WERI-Rb-1 (cell line): ENCODE data around the gene PCDHB3.
A peak's percentile ranks its signal among the peaks of the same experiment; 100 is the strongest.
"Not testable (repeated sequence)": the region's sequence is repeated elsewhere in the genome, so short reads cannot be mapped to it uniquely, and the experiment has no call there.

Experiments
- DNase-seq: peaks from one replicate; pipeline ENCODE4 v3.0.0-alpha.2; 2020
- H3K27ac ChIP-seq: fragments of 250-450 bp; sonication (Bioruptor Pico); 2 replicates; pipeline ENCODE4 v1.5.1; 2020; ENCODE audit warnings: mild to moderate bottlenecking, moderate library complexity
- H3K27me3 ChIP-seq: fragments of 250-450 bp; sonication (Bioruptor Pico); 2 replicates; pipeline ENCODE4 v1.5.1; 2021; ENCODE audit warnings: mild to moderate bottlenecking, low read depth, moderate library complexity; ENCODE audit not compliant: insufficient read depth, severe bottlenecking
- H3K36me3 ChIP-seq: fragments of 250-450 bp; sonication (Bioruptor Pico); 2 replicates; pipeline ENCODE4 v1.5.1; 2020; ENCODE audit warnings: mild to moderate bottlenecking, moderate library complexity
- H3K4me3 ChIP-seq: 2 replicates; pipeline ENCODE4 v1.5.1; 2011; ENCODE audit warnings: low read depth, mild to moderate bottlenecking, control low read depth, low read length
- H3K9me3 ChIP-seq: fragments of 250-450 bp; sonication (Bioruptor Pico); 2 replicates; pipeline ENCODE4 v1.5.1; 2021; ENCODE audit warnings: mild to moderate bottlenecking, moderate library complexity; ENCODE audit not compliant: severe bottlenecking
- TF ChIP-seq, protein P1 (sequence below): IDR thresholded peaks from 2 replicates; pipeline ENCODE4 v1.5.1; 2011; ENCODE audit warnings: low read depth, mild to moderate bottlenecking, control low read depth, inconsistent platforms, low read length

Gene PCDHB3

DNA sequence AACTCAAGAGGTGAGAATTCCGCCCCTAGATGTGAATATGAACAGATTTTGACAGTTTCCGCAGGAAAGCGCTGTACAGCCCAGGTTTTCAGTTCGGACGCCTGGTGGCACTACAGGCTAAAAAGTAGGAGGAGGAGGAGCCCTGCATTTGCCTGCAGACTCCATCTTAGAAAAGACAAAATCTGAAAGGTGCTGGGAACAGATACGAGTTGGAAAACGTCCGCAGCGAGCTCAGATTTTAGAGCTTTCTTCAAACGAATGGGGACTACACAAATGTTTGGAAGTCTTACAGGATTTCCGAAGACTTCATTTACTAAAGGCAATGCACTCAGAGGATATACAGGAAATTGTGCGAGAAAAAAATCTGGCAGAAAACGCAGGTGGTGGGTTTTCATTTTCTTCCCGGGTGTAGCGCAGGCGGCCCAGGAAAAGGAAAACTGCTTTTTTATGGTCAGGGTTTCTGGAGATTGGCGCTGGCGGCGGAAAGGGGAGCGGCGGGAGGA, 15.7 kb upstream of the PCDHB3 start:
- H3K4me3 ChIP-seq, result peak overlapping the region; percentile 52
- TF ChIP-seq, protein P1, sequence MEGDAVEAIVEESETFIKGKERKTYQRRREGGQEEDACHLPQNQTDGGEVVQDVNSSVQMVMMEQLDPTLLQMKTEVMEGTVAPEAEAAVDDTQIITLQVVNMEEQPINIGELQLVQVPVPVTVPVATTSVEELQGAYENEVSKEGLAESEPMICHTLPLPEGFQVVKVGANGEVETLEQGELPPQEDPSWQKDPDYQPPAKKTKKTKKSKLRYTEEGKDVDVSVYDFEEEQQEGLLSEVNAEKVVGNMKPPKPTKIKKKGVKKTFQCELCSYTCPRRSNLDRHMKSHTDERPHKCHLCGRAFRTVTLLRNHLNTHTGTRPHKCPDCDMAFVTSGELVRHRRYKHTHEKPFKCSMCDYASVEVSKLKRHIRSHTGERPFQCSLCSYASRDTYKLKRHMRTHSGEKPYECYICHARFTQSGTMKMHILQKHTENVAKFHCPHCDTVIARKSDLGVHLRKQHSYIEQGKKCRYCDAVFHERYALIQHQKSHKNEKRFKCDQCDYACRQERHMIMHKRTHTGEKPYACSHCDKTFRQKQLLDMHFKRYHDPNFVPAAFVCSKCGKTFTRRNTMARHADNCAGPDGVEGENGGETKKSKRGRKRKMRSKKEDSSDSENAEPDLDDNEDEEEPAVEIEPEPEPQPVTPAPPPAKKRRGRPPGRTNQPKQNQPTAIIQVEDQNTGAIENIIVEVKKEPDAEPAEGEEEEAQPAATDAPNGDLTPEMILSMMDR, result peak; percentile 47
- H3K27me3 ChIP-seq, result no peaks in the 10 kb centered on the region
- no peak overlapping the region; the same call in 1 of the 2 replicates for H3K27ac ChIP-seq
- DNase-seq, result peak; percentile 43
- peaks cover 4% of the 10 kb centered on the region for H3K9me3 ChIP-seq
- H3K36me3 ChIP-seq, result no peaks in the 10 kb centered on the region

DNA sequence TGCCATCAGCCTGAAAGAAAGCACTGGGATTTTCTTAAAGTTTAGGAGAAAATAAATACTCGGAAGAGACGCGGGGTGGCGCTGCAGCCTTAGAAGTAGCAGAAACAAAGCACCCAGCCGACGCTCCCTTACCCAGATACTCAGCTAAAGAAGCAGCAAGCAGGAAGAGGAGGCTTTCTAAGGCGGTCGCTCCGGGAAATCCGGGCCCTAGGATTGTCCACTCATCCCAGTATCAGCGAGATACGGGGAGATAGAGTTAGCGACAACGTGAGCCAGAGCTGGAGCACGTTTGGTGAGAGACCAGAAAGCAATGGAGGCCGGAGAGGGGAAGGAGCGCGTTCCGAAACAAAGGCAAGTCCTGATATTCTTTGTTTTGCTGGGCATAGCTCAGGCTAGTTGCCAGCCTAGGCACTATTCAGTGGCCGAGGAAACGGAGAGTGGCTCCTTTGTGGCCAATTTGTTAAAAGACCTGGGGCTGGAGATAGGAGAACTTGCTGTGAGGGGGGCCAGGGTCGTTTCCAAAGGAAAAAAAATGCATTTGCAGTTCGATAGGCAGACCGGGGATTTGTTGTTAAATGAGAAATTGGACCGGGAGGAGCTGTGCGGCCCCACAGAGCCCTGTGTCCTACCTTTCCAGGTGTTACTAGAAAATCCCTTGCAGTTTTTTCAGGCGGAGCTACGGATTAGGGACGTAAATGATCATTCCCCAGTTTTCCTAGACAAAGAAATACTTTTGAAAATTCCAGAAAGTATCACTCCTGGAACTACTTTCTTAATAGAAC, 5.6 kb upstream of the PCDHB3 start, which contains the start of gene PCDHB2:
Gene PCDHB2, plus strand, starts transcription at position 135 of the 782 bp plus-strand sequence. Its CDS starts 176 bp downstream, at position 311.
- TF ChIP-seq, protein P1, result peak; percentile 65; the same call in 1 of the 2 replicates
- H3K27me3 ChIP-seq, result no peaks in the 10 kb centered on the region
- H3K4me3 ChIP-seq, result peak within 1 kb of the TSS; percentile 74
- peak; percentile 83 for DNase-seq
- H3K36me3 ChIP-seq, result peaks cover 11% of the 10 kb centered on the region
- peak within 1 kb of the TSS; percentile 82 for H3K27ac ChIP-seq
- peaks cover 7% of the 10 kb centered on the region for H3K9me3 ChIP-seq

DNA sequence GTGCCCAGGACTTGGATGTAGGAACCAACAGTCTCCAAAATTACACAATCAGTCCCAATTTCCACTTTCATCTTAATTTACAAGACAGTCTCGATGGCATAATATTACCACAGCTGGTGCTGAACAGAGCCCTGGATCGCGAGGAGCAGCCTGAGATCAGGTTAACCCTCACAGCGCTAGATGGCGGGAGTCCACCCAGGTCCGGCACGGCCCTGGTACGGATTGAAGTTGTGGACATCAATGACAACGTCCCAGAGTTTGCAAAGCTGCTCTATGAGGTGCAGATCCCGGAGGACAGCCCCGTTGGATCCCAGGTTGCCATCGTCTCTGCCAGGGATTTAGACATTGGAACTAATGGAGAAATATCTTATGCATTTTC, 5.0 kb upstream of the PCDHB3 start:
- Histone ChIP-seq H3K27me3 (no peaks in the 10 kb centered on the region), H3K9me3 (peaks cover 7% of the 10 kb centered on the region), H3K4me3 (peak overlapping the region; percentile 74), H3K27ac (no peak overlapping the region; the same call in 1 of the 2 replicates), H3K36me3 (peaks cover 11% of the 10 kb centered on the region)
- TF ChIP-seq, protein P1, result no peak
- DNase-seq, result no peak

DNA sequence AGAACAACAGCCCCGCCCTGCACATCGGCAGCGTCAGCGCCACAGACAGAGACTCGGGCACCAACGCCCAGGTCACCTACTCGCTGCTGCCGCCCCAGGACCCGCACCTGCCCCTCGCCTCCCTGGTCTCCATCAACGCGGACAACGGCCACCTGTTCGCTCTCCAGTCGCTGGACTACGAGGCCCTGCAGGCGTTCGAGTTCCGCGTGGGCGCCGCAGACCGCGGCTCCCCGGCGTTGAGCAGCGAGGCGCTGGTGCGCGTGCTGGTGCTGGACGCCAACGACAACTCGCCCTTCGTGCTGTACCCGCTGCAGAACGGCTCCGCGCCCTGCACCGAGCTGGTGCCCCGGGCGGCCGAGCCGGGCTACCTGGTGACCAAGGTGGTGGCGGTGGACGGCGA, 4.1 kb upstream of the PCDHB3 start:
- H3K36me3 ChIP-seq, result peaks cover 11% of the 10 kb centered on the region
- H3K27ac ChIP-seq, result not testable (repeated sequence)

DNA sequence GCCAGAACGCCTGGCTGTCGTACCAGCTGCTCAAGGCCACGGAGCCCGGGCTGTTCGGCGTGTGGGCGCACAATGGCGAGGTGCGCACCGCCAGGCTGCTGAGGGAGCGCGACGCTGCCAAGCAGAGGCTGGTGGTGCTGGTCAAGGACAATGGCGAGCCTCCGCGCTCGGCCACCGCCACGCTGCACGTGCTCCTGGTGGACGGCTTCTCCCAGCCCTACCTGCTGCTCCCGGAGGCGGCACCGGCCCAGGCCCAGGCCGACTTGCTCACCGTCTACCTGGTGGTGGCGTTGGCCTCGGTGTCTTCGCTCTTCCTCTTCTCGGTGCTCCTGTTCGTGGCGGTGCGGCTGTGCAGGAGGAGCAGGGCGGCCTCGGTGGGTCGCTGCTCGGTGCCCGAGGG, 3.7 kb upstream of the PCDHB3 start:
- H3K9me3 ChIP-seq, DNase-seq, H3K27me3 ChIP-seq, H3K27ac ChIP-seq, H3K4me3 ChIP-seq: not testable (repeated sequence)
- peaks cover 11% of the 10 kb centered on the region for H3K36me3 ChIP-seq

More for the DNA sequence above, 4.1 kb upstream of the PCDHB3 start:
- not testable (repeated sequence) for H3K4me3 ChIP-seq, H3K9me3 ChIP-seq, H3K27me3 ChIP-seq, DNase-seq

DNA sequence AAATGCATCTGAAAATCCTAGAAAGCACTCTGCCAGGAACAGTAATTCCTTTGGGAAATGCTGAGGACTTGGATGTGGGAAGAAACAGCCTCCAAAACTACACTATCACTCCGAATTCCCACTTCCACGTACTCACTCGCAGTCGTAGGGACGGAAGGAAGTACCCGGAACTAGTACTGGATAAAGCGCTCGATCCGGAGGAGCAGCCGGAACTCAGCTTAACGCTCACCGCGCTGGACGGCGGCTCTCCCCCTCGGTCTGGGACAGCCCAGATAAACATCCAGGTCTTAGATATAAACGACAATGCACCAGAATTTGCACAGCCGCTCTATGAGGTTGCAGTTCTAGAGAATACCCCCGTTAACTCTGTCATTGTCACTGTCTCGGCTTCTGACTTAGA, 786 bp downstream of the PCDHB3 start:
- TF ChIP-seq, protein P1, result no peak
- Histone ChIP-seq H3K4me3 (no peak overlapping the region), H3K27ac (no peak overlapping the region), H3K27me3 (no peaks in the 10 kb centered on the region), H3K9me3 (no peaks in the 10 kb centered on the region), H3K36me3 (peaks cover 5% of the 10 kb centered on the region)
- DNase-seq, result no peak

DNA sequence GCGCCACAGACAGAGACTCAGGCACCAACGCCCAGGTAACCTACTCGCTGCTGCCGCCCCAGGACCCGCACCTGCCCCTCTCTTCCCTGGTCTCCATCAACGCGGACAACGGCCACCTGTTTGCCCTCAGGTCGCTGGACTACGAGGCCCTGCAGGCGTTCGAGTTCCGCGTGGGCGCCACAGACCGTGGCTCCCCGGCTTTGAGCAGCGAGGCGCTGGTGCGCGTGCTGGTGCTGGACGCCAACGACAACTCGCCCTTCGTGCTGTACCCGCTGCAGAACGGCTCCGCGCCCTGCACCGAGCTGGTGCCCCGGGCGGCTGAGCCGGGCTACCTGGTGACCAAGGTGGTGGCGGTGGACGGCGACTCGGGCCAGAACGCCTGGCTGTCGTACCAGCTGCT, 1.8 kb downstream of the PCDHB3 start:
- not testable (repeated sequence) for H3K27me3 ChIP-seq, H3K36me3 ChIP-seq, H3K9me3 ChIP-seq, H3K4me3 ChIP-seq, H3K27ac ChIP-seq, DNase-seq

DNA sequence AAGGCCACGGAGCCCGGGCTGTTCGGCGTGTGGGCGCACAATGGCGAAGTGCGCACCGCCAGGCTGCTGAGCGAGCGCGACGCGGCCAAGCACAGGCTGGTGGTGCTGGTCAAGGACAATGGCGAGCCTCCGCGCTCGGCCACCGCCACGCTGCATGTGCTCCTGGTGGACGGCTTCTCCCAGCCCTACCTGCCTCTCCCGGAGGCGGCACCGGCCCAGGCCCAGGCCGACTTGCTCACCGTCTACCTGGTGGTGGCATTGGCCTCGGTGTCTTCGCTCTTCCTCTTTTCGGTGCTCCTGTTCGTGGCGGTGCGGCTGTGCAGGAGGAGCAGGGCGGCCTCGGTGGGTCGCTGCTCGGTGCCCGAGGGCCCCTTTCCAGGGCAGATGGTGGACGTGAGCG, 2.2 kb downstream of the PCDHB3 start:
- DNase-seq, H3K9me3 ChIP-seq, H3K27me3 ChIP-seq, H3K27ac ChIP-seq, H3K4me3 ChIP-seq, H3K36me3 ChIP-seq: not testable (repeated sequence)
